HepG2 (cell line): ENCODE results near the gene RCOR1. TPM values are rescaled to one million over a fixed set of nuclear protein-coding genes. Genes with fewer than 3 reads are reported as not detected.

ENCODE experiments used
- ATAC-seq: fragments of 200-7000 bp; cut with Tn5 transposase; 3 replicates; pipeline ENCODE4 v1.9.1; 2020; ENCODE audit warnings: mild to moderate bottlenecking, moderate library complexity
- BruUV-seq: library from RNA; stranded (reverse); fragments of 400-500 nt; replicated peaks from 2 replicates; lab custom pipeline; 2021; lab: Mats Ljungman, UMichigan
- CTCF ChIA-PET: fragments of 300-600 bp; formaldehyde crosslinking; extraction: SDS; loops from one replicate; lab custom pipeline; 2021; ENCODE audit warnings: low total read pairs, inconsistent platforms, low intra/inter-chr PET ratio; lab: Yijun Ruan, JAX
- POLR2A ChIA-PET: fragments of 350-600 bp; sonication (Branson Sonifier 250); formaldehyde crosslinking; loops from one replicate; lab custom pipeline; 2020; ENCODE audit warnings: antibody characterized with exemption, inconsistent platforms; lab: Yijun Ruan, JAX
- DNase-seq: peaks from one replicate; pipeline ENCODE4 v3.0.0-alpha.2; 2015; ENCODE audit warnings: low spot score
- FAIRE-seq: peaks from 3 replicates; lab custom pipeline; 2011; peaks lifted over from hg19 to GRCh38; lab: Jason Lieb, UNC
- H2AFZ ChIP-seq: one replicate; pipeline ENCODE4 v1.6.1; 2011; ENCODE audit warnings: low read length, inconsistent platforms
- H3K27ac ChIP-seq: fragments of 300-600 bp; 3 replicates; pipeline ENCODE4 v1.8.0; 2011; ENCODE audit warnings: mixed run types, mild to moderate bottlenecking, mixed read lengths, low read length, inconsistent platforms; ENCODE audit not compliant: insufficient read depth; ENCODE audit errors: extremely low read length
- H3K27me3 ChIP-seq, 2 experiments: fragments of 200-600 bp in 1 of 2; 2 replicates in 1 of 2; 3 replicates in 1 of 2; pipeline versions ENCODE4 v1.6.0 to v1.8.0; 2011; ENCODE audit warnings: low read length in 2 of 2, mild to moderate bottlenecking in 2 of 2, moderate library complexity in 2 of 2, inconsistent platforms in 1 of 2; ENCODE audit not compliant: insufficient read depth in 2 of 2, control insufficient read depth in 1 of 2
- H3K36me3 ChIP-seq, 2 experiments: fragments of 200-600 bp in 1 of 2; replicated peaks in 1 of 2; 2 replicates in 1 of 2; 3 replicates in 1 of 2; pipeline versions ENCODE4 v1.5.1 to v1.8.0; 2011; ENCODE audit warnings: low read length in 2 of 2, inconsistent platforms in 1 of 2; ENCODE audit not compliant: insufficient read depth in 2 of 2, control insufficient read depth in 1 of 2
- H3K4me1 ChIP-seq: 2 replicates; pipeline ENCODE4 v1.5.1; 2012; ENCODE audit warnings: low read length, inconsistent platforms; ENCODE audit not compliant: insufficient read depth
- H3K4me2 ChIP-seq: 2 replicates; pipeline ENCODE4 v1.6.0; 2011; ENCODE audit warnings: low read depth, low read length, inconsistent platforms
- H3K4me3 ChIP-seq, 3 experiments: fragments of 200-600 bp in 1 of 3; sonication (generic), shearing (Covaris generic) in 1 of 3; replicated peaks in 1 of 3; 2 replicates each; pipeline ENCODE4 v1.5.1; 2011 to 2016; ENCODE audit warnings: low read length in 3 of 3, inconsistent platforms in 2 of 3, low read depth in 2 of 3, mild to moderate bottlenecking in 2 of 3, control low read depth in 1 of 3, mixed read lengths in 1 of 3; ENCODE audit not compliant: insufficient read depth in 1 of 3
- H3K79me2 ChIP-seq: one replicate; pipeline ENCODE4 v1.6.1; 2011; ENCODE audit warnings: low read length, inconsistent platforms; ENCODE audit not compliant: insufficient read depth
- H3K9ac ChIP-seq: 2 replicates; pipeline ENCODE4 v1.6.0; 2011; ENCODE audit warnings: mild to moderate bottlenecking, low read depth, low read length, inconsistent platforms; ENCODE audit not compliant: insufficient read depth
- H3K9me3 ChIP-seq: 2 replicates; pipeline ENCODE4 v1.5.1; 2012; ENCODE audit warnings: mild to moderate bottlenecking, low read length
- H4K20me1 ChIP-seq: 2 replicates; pipeline ENCODE4 v1.6.0; 2011; ENCODE audit warnings: inconsistent platforms, mild to moderate bottlenecking, low read length, moderate library complexity; ENCODE audit not compliant: insufficient read depth
- ARID4A ChIP-seq: sonication (generic); formaldehyde crosslinking; IDR thresholded peaks from 2 replicates; pipeline ENCODE4 v1.5.0; 2020; ENCODE audit warnings: mild to moderate bottlenecking, missing genetic modification reagents, borderline replicate concordance
- ARID5B ChIP-seq: IDR thresholded peaks from 2 replicates; pipeline ENCODE4 v1.4.0; 2020; ENCODE audit warnings: mild to moderate bottlenecking, missing genetic modification reagents
- BORCS8-MEF2B ChIP-seq: sonication (generic); formaldehyde crosslinking; IDR thresholded peaks from 2 replicates; pipeline ENCODE4 v1.8.0; 2022; ENCODE audit warnings: mild to moderate bottlenecking, missing genetic modification reagents
- CREB1 ChIP-seq, 2 experiments: fragments of 450-650 bp in 1 of 2; IDR thresholded peaks; 2 replicates each; pipeline ENCODE4 v1.6.1; 2016 to 2017; ENCODE audit warnings: control low read depth in 1 of 2, mild to moderate bottlenecking in 1 of 2, missing compliant biosample characterization in 1 of 2, missing genetic modification characterization in 1 of 2
- PAF1 ChIP-seq: IDR thresholded peaks from 2 replicates; pipeline ENCODE4 v1.6.1; 2016; ENCODE audit warnings: missing genetic modification reagents, missing compliant biosample characterization
- PAWR ChIP-seq: sonication (generic); formaldehyde crosslinking; IDR thresholded peaks from 2 replicates; pipeline ENCODE4 v1.4.0; 2020; ENCODE audit warnings: missing genetic modification reagents, mild to moderate bottlenecking, borderline replicate concordance
- REST ChIP-seq, 2 experiments: IDR thresholded peaks; 2 replicates each; pipeline ENCODE4 v1.6.1; 2011 to 2012; ENCODE audit warnings: low read length in 2 of 2, borderline replicate concordance in 1 of 2, low read depth in 1 of 2, mild to moderate bottlenecking in 1 of 2, moderate library complexity in 1 of 2
- ZNF225 ChIP-seq: sonication (generic); formaldehyde crosslinking; IDR thresholded peaks from 2 replicates; pipeline ENCODE4 v1.4.0; 2020; ENCODE audit warnings: mild to moderate bottlenecking, missing genetic modification reagents
- ZNF24 ChIP-seq: fragments of 450-650 bp; IDR thresholded peaks from 2 replicates; pipeline ENCODE4 v1.6.1; 2017; ENCODE audit warnings: antibody characterized with exemption, mild to moderate bottlenecking
- ZNF362 ChIP-seq: sonication (generic); formaldehyde crosslinking; IDR thresholded peaks from 2 replicates; pipeline ENCODE4 v1.4.0; 2020; ENCODE audit warnings: missing genetic modification reagents, mild to moderate bottlenecking, borderline replicate concordance
- WGBS: methylation state at CpG from one replicate; pipeline ENCODE4 v1.1.6; 2017; ENCODE audit warnings: low lambda C conversion rate; 5-methylcytosine and 5-hydroxymethylcytosine counted together
- in situ Hi-C: cut with HindIII; loops from 2 replicates; pipeline ENCODE4 v1.10.0; 2017; ENCODE audit warnings: low pct_unique_long_range_greater_than_20kb; ENCODE audit not compliant: extremely low pct_ligation_motif_present
- intact Hi-C: fragments of 100-400 bp; cut with micrococcal nuclease; formaldehyde crosslinking; loops from one replicate; pipeline ENCODE4 v1.10.0; 2022; ENCODE audit not compliant: unreplicated experiment
- polyA plus RNA-seq, 8 experiments: library from polyadenylated mRNA; depleted of rRNA in 3 of 8; stranded (reverse) in 7 of 8; unstranded in 1 of 8; fragments of >200 nt; fragmentation: Illumina TruSeq in 4 of 8; extraction: Trizol in 4 of 8; gene quantifications; 2 replicates each; pipeline versions ENCODE4 v1.2.1 to v1.2.3, GENCODE V29; 2011 to 2016; ENCODE audit warnings: low read depth in 4 of 8, missing spikeins in 1 of 8, mixed read lengths in 1 of 8; ENCODE audit not compliant: insufficient read depth in 1 of 8
- total RNA-seq, 5 experiments: library from RNA; depleted of rRNA; stranded (reverse); fragments of >200 nt; fragmentation: Illumina TruSeq; extraction: Trizol; gene quantifications; 2 replicates each; pipeline ENCODE4 v1.2.3, GENCODE V29; 2016; ENCODE audit warnings: low read depth in 1 of 5

RCOR1 gene
- total and polyA plus RNA-seq, 2 of the 13 experiments (the other 11 are each of a cell fraction or from before 2014, with no cell fraction given) = 10.2 to 11.1 TPM

- FAIRE-seq = no peak
- Histone ChIP-seq H3K4me2 (peak overlapping the region; percentile 72), H3K79me2 (no peaks in the 10 kb centered on the region), H3K4me1 (peaks cover 32% of the 10 kb centered on the region), H2AFZ (no peak overlapping the region), H3K9me3 (no peaks in the 10 kb centered on the region), H3K36me3 (no peaks in the 10 kb centered on the region), H3K27ac (no peak overlapping the region), H3K27me3 (peaks cover 0 to 4% of the 10 kb centered on the region in 2 experiments; a peak in 2 of 5 replicates), H3K9ac (no peak overlapping the region), H3K4me3 (peak overlapping the region in 1 of 3 experiments; percentile 34; a peak in 1 of 6 replicates), H4K20me1 (no peaks in the 10 kb centered on the region)
- intact Hi-C loops = no loop called here
- BruUV-seq = no TSS peak
- no peak for ATAC-seq
- WGBS = 40% methylated on average over 5 of the region's 5 CpGs
- CTCF ChIA-PET = no interaction called here
- no peak for DNase-seq
- POLR2A ChIA-PET = no interaction called here
- in situ Hi-C loops = no loop called here
- TF ChIP-seq ARID4A (CRISPR knock-in tag) (no peak), CREB1 (IDR thresholded peaks at IDR 0.05) (no peak), CREB1 (CRISPR knock-in tag; IDR thresholded peaks at IDR 0.05) (no peak), REST (IDR thresholded peaks at IDR 0.05; ENCODE audit: borderline replicate concordance in 1 of 2, low read depth in 1 of 2, low read length in 2 of 2) (no peak), PAF1 (no peak), ARID5B (CRISPR knock-in tag) (no peak), PAWR (CRISPR knock-in tag) (no peak), ZNF362 (no peak), ZNF24 (no peak), BORCS8-MEF2B (CRISPR knock-in tag) (no peak), ZNF225 (CRISPR knock-in tag) (no peak)
These were observed 165.6 kb downstream of the RCOR1 start for GRCh38 chr14:102758087-102758486.
